ENCODE data around the gene DCANP1.
A peak's percentile ranks its signal among the peaks of the same experiment; 100 is the strongest.

Gene DCANP1

GRCh38 chr5:135456238-135457099, 9.3 kb upstream of the DCANP1 start:
- DNase-seq = peak; percentile 19

DNA sequence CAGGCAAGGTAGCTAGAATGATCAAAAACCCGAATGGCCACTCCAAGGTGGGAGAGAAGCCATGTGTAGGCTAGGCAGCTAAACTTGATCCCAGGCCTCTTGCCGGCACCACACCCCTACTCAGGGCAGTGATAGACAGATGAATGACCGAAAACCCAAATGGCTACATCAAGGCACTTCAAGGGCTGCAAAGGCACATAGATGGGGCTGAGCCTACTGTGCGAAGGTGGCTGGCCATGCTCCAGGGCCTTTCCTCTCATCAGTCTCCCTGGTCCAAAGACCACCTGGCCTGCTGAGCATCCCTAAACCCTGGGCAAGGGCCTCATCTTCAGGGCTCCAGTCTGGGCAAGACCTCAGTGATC, 8.7 kb upstream of the DCANP1 start:
- no peak for DNase-seq

DNA sequence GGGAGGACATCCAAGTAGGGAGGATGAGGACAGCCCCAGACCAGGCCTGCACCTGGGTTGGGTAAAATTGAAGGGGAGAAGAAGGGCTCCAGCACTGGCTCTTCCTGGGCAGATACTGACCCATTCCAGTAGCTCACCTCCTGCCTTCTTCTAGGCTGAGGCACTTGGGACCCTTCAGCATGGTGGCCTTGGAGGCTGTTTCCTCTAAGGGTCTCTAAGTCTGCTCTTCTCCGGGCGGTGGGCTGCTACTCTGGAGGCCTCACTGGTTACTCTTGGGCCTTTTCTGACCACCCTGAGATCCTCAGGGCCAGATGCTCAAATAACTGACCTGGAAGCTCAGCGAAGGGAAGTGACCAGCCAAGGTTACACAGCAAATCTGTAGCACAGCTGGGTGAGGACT, 7.8 kb upstream of the DCANP1 start:
- DNase-seq = no peak

DNA sequence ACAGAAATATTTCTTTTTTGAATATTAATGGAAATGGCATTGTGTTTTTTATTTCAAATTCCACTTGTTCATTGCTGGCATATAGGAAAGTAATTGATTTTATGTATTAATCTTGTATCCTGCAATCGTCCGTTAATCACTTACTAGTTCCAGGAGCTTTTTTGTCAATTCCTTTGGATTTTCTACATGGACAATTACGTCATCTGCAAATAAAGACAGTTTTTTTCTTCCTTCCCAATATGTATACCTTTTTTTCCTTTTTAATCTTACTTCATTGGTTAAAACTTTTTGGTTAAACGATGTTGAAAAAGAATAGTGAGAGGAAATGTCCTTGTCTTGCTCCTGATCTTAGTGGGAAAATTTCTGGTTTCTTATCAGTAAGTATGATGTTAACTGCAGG, 6.5 kb upstream of the DCANP1 start:
- no peak for DNase-seq

- no peak for DNase-seq
Observed at GRCh38 chr5:135452321-135453030, 5.3 kb upstream of the DCANP1 start, which contains the start of gene TIFAB. Gene TIFAB (minus strand): TSS chr5:135452351. CDS start chr5:135449939, 2,412 bp downstream.

DNA sequence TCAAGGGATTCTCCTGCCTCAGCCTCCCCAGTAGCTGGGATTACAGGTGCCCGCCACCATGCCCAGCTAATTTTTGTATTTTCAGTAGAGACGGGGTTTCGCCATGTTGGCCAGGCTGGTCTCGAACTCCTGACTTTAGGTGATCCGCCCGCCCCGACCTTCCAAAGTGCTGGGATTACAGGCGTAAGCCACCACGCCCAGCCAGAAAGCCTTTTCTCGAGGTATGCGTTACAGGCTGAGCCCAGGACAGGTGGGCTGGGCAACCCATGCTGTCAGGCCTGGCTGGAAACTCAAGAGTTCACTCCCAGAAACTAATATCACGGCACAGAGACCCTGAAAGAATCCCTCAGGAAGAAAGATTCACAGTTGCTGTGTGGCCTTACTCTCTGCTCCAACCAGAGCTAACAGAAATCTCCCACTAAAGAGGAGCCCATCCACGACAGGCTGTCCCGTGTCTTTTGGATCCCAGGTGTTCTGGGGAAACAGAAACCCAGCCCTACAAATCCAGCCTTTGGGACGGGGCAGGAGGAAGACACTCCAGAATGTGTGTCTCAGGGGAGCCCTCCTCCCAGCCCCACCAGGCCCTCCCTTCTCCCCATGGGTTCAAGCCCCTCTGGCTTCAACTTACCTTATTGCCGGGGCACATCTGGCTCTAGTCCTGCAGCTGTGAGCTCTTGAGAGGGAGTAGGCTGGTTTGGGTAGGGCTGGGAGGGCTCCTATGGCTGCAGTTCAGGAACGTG, 4.6 kb upstream of the DCANP1 start:
- DNase-seq = no peak

- DNase-seq = no peak
Observed at GRCh38 chr5:135450952-135451351, 3.8 kb upstream of the DCANP1 start.

- DNase-seq = no peak
Observed at GRCh38 chr5:135450336-135450735, 3.2 kb upstream of the DCANP1 start.

GRCh38 chr5:135449644-135450043, 2.5 kb upstream of the DCANP1 start:
- no peak for DNase-seq

- no peak for DNase-seq
Observed at GRCh38 chr5:135448791-135449507, 1.8 kb upstream of the DCANP1 start.

GRCh38 chr5:135448071-135448739, 1.1 kb upstream of the DCANP1 start:
- no peak for DNase-seq

DNA sequence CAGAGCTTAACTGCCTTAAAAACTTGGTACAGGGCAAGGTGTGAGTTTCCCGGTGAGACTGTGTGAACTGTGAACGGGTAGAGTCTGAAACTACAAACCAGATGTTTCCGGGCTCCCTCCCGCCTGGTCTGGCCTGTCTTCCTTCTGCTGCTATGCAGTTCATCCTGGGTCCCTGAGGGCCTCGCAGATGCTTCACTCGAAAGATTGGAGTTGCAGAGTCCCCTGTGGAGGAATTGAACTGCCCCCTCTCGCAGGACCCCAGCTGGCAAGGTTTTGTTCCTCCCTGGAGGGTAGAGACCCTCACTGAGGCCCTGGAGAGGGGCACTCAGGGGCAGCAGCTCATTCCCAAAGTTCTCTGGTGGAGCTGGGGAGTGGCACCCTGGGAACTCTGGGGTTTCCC, 533 bp downstream of the DCANP1 start:
- no peak for DNase-seq

DNA sequence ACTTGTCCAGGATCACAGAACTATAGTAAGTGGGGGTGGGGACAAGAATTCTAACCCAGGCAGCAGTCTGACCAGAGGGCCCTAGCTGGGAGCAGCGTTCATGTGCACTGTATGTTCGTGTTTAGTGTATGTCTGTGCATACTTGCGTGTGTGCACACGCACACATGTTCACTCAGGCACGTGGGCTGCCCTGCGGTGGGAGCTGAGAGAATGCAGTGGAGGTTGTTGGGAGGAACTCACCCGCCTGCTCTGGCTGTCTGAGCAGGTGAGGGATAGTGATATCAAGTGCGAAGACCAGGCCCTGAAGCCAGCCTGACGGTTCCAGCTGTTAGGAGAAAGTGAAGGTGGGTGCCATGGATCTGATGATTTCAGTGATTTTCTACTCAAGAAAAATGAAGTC, 942 bp downstream of the DCANP1 start:
- no peak for DNase-seq

- DNase-seq = no peak
Observed at GRCh38 chr5:135445306-135445985, 1.7 kb downstream of the DCANP1 start.

GRCh38 chr5:135444881-135445280, 2.3 kb downstream of the DCANP1 start:
- no peak for DNase-seq

- DNase-seq = no peak
Observed at GRCh38 chr5:135444360-135444759, 2.8 kb downstream of the DCANP1 start.

DNA sequence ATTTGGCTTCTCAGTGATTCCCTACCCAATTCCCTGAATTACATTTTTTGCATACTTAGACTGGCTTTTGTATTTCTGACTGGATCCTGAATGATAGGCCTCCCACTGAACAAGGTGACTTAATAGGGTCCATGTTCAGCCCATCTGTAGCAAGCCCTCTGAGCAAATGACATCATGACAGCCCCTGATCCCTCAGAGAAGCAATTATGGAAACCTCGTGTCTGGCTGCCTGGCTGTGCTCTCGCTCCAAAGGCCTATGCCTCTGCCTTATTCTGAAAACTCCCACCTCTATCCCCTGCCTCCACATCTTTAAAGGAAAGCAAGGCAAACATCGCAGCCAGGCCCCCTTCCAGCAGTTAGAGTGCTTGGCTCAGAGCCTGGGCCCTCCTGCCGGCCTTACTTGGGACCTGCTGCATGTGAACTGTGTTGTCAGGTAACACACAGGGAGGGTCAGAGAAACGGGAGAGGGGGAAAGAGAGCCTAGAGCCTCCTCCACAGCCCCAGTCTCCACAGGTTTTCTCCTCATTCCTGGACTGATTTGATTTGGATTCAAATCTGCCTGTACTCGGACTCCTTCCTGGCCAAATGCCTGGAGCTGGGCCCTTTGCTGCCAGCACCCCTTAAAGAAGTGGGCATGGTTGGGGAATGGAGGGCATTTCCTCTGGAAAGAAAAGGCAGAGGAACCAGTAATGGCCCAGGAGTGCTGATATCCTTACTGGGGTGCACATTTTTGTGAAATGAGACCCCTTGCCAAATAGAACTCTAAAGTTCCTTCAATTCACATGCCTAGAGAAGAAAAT, 3.8 kb downstream of the DCANP1 start:
- no peak for DNase-seq

GRCh38 chr5:135442431-135443160, 4.6 kb downstream of the DCANP1 start:
- no peak for DNase-seq

GRCh38 chr5:135441919-135442318, 5.2 kb downstream of the DCANP1 start:
- DNase-seq = no peak

GRCh38 chr5:135441350-135441831, 5.8 kb downstream of the DCANP1 start:
- DNase-seq = no peak

All from CD4-positive, alpha-beta T cell treated with Interleukin-10 for 1 hour (primary cell).